Ectodermal cell (in vitro differentiated cells): ENCODE measurements around the gene DUSP28.
A peak's percentile ranks its signal among the peaks of the same experiment; 100 is the strongest.

ENCODE experiments used
- H3K27ac ChIP-seq: 2 replicates; pipeline ENCODE4 v1.7.0; 2013; ENCODE audit warnings: mild to moderate bottlenecking, low read depth, low read length; ENCODE audit not compliant: insufficient read depth, poor library complexity, severe bottlenecking
- H3K27me3 ChIP-seq: 2 replicates; pipeline ENCODE4 v1.7.0; 2013; ENCODE audit warnings: mild to moderate bottlenecking, low read length; ENCODE audit not compliant: insufficient read depth, control insufficient read depth, poor library complexity, severe bottlenecking
- H3K36me3 ChIP-seq: one replicate; pipeline ENCODE4 v1.7.0; 2013; ENCODE audit warnings: low read length; ENCODE audit not compliant: control insufficient read depth, insufficient read depth
- H3K4me1 ChIP-seq: one replicate; pipeline ENCODE4 v1.7.0; 2013; ENCODE audit warnings: low read length; ENCODE audit not compliant: control insufficient read depth, insufficient read depth
- H3K4me3 ChIP-seq: 2 replicates; pipeline ENCODE4 v1.7.0; 2013; ENCODE audit warnings: low read depth, low read length, control low read depth; ENCODE audit not compliant: insufficient read depth
- H3K9me3 ChIP-seq: 2 replicates; pipeline ENCODE4 v1.7.0; 2013; ENCODE audit warnings: mild to moderate bottlenecking, low read length, moderate library complexity; ENCODE audit not compliant: control insufficient read depth
- WGBS, 2 experiments: methylation state at CpG; one replicate each; pipeline ENCODE4 v1.1.7; 2013; ENCODE audit warnings: missing lambda C conversion rate in 2 of 2; 5-methylcytosine and 5-hydroxymethylcytosine counted together

The DUSP28 gene

GRCh38 chr2:240579071-240579762, 19.1 kb downstream of the DUSP28 start:
- no peaks in the 10 kb centered on the region for H3K4me1 ChIP-seq
- H3K9me3 ChIP-seq: no peaks in the 10 kb centered on the region
- 93 to 94% methylated on average over 12 of the region's 12 CpGs for WGBS, 2 experiments
- H3K27ac ChIP-seq: no peak overlapping the region
- no peaks in the 10 kb centered on the region for H3K27me3 ChIP-seq
- H3K36me3 ChIP-seq: no peaks in the 10 kb centered on the region
- H3K4me3 ChIP-seq: no peak overlapping the region

DNA sequence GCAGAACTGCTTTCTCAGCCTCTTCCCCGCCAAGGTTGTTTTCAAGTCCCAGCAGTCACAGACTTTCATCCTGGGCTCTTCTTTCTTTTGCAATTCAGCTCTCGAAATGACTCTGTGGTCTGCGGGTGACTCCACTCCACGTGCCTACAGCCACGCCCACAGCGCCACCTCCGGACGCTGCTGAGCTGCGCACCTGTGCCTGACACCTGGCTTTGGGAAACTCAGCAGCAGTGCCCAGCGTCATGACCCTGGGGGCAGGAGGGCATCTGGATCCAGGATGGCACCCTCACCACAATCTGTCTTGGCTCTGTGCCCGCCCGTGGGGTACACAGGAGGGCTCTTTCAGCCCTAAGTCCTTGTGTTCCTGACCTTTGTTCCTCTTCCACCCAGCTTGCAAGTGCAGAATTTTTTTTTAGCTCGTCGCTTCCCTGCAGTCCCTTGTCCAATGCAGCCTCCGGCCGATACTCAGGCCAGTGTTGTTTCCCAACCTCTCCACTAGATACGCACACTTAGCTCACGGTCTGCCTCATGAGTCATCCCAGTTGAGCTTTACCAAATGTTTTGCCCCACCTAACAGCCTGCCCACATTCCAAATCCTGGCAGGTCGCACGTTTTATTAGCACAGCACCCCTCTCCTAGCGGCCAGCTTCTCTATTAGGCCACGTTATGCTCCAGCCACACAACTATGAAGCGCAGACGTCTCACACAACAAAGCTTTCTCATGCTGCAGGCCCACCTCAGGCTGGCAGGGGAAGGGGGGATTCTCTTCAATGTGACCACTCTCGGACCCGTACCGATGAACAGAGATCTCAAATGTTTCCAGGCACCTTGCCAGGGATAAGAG, 19.8 kb downstream of the DUSP28 start:
- Histone ChIP-seq H3K36me3 (no peaks in the 10 kb centered on the region), H3K4me1 (peaks cover 7% of the 10 kb centered on the region), H3K4me3 (no peak overlapping the region), H3K27ac (no peak overlapping the region), H3K9me3 (no peaks in the 10 kb centered on the region), H3K27me3 (no peaks in the 10 kb centered on the region)
- WGBS, 2 experiments: 87 to 90% methylated on average over 27 of the region's 27 CpGs

DNA sequence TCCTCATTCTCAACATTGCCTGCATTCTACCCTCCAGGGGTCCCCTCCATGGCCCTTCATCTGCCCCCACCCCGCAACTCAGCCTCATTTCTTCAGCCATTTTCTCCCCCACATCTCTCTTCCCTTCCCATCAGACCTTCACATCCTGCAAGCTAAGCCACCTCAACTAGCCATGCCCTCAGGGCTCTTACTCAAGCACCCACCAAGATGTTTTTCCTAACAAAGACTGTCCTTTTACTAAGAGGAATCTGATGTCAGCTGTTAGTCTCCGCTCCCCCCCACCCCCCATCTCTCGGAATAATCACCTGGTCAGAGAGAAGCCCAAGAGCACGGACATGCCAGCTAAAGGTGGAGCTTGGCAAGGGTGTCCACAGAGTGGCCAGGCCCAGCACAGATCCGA, 21.7 kb downstream of the DUSP28 start:
- H3K4me3 ChIP-seq: no peak overlapping the region
- no peaks in the 10 kb centered on the region for H3K36me3 ChIP-seq
- peaks cover 14% of the 10 kb centered on the region for H3K4me1 ChIP-seq
- 81 to 86% methylated on average over 5 of the region's 5 CpGs for WGBS, 2 experiments
- no peaks in the 10 kb centered on the region for H3K9me3 ChIP-seq
- H3K27me3 ChIP-seq: no peaks in the 10 kb centered on the region
- H3K27ac ChIP-seq: no peak overlapping the region

GRCh38 chr2:240582781-240583180, 22.6 kb downstream of the DUSP28 start:
- Histone ChIP-seq H3K4me1 (peaks cover 18% of the 10 kb centered on the region), H3K4me3 (no peak overlapping the region), H3K9me3 (no peaks in the 10 kb centered on the region), H3K27me3 (no peaks in the 10 kb centered on the region), H3K36me3 (no peaks in the 10 kb centered on the region), H3K27ac (no peak overlapping the region)
- WGBS, 2 experiments: 92 to 93% methylated on average over 3 of the region's 3 CpGs

DNA sequence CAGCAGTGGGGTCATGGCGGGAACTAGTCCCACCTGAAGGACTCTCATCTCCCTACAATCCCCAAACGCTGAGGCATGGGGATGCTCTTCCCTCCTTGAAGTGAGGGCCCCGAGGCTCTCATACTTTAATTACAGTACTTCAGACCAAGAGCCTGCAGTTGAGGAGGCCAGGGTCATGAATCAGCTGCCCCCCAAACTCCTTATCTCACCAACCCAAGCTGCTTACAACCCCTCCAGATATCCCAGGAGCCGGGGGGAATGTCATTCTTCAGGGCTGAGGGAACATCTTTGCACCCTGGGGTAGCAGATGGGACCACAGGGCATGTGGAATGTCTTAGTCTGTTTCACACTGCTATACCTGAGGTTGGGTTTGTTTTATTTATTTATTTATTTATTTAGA, 23.6 kb downstream of the DUSP28 start:
- Histone ChIP-seq H3K4me1 (peaks cover 22% of the 10 kb centered on the region), H3K36me3 (no peaks in the 10 kb centered on the region), H3K27ac (no peak overlapping the region), H3K4me3 (no peak overlapping the region), H3K9me3 (no peaks in the 10 kb centered on the region), H3K27me3 (no peaks in the 10 kb centered on the region)
- 95 to 96% methylated on average over 4 of the region's 4 CpGs for WGBS, 2 experiments

- no peaks in the 10 kb centered on the region for H3K27me3 ChIP-seq
- H3K4me1 ChIP-seq: peaks cover 22% of the 10 kb centered on the region
- no peak overlapping the region for H3K27ac ChIP-seq
- 78 to 83% methylated on average over 4 of the region's 4 CpGs for WGBS, 2 experiments
- peak overlapping the region; percentile 92 for H3K4me3 ChIP-seq
- H3K9me3 ChIP-seq: no peaks in the 10 kb centered on the region
- H3K36me3 ChIP-seq: no peaks in the 10 kb centered on the region
These were observed 24.4 kb downstream of the DUSP28 start for GRCh38 chr2:240584486-240585031.

GRCh38 chr2:240585101-240585500, 24.9 kb downstream of the DUSP28 start:
- Histone ChIP-seq H3K4me1 (peaks cover 22% of the 10 kb centered on the region), H3K36me3 (no peaks in the 10 kb centered on the region), H3K27me3 (no peaks in the 10 kb centered on the region), H3K27ac (no peak overlapping the region), H3K4me3 (peak overlapping the region; percentile 92), H3K9me3 (no peaks in the 10 kb centered on the region)
- WGBS, 2 experiments: 91 to 94% methylated on average over 6 of the region's 6 CpGs

- Histone ChIP-seq H3K36me3 (no peaks in the 10 kb centered on the region), H3K27me3 (no peaks in the 10 kb centered on the region), H3K9me3 (no peaks in the 10 kb centered on the region), H3K27ac (no peak overlapping the region), H3K4me1 (peaks cover 22% of the 10 kb centered on the region), H3K4me3 (peak overlapping the region; percentile 92)
- 5 to 8% methylated on average over 20 of the region's 20 CpGs for WGBS, 2 experiments
These were observed 25.6 kb downstream of the DUSP28 start for GRCh38 chr2:240585681-240586197.

- Histone ChIP-seq H3K36me3 (no peaks in the 10 kb centered on the region), H3K27ac (no peak within 1 kb of the TSS), H3K4me3 (peak within 1 kb of the TSS; percentile 92), H3K4me1 (peaks cover 22% of the 10 kb centered on the region), H3K27me3 (no peaks in the 10 kb centered on the region), H3K9me3 (no peaks in the 10 kb centered on the region)
- 0% methylated on average over 88 of the region's 88 CpGs for WGBS, 2 experiments
These were observed 26.2 kb downstream of the DUSP28 start, which contains the start of gene CAPN10 for GRCh38 chr2:240586198-240586918. Gene CAPN10 (plus strand): TSS chr2:240586734. CDS start chr2:240586912, 178 bp downstream.
